Tibial artery (tissue), 4 donors: ENCODE measurements around the gene COL7A1.

ENCODE experiments used
- DNase-seq, 2 donors: peaks; one replicate each; pipeline ENCODE4 v3.0.0-alpha.2; 2019
- H3K27ac ChIP-seq, 2 donors: fragments of 200-600 bp; sonication (generic) in 1 of 2; 1 replicate in 1 of 2; 2 replicates in 1 of 2; pipeline ENCODE4 v1.5.1; 2018 to 2019; ENCODE audit warnings: mild to moderate bottlenecking in 1 of 2
- H3K27me3 ChIP-seq, 2 donors: fragments of 200-600 bp; sonication (generic) in 1 of 2; one replicate each; pipeline versions ENCODE4 v1.5.1 to v1.6.0; 2016 to 2019
- H3K36me3 ChIP-seq, 3 donors: fragments of 200-600 bp; sonication (generic) in 2 of 3; one replicate each; pipeline ENCODE4 v1.5.1; 2016 to 2019; ENCODE audit warnings: mild to moderate bottlenecking in 2 of 3
- H3K4me1 ChIP-seq, 4 donors: fragments of 200-600 bp; sonication (generic) in 2 of 4; 1 replicate in 3 of 4; 2 replicates in 1 of 4; pipeline ENCODE4 v1.5.1; 2016 to 2019
- H3K4me3 ChIP-seq, 2 donors: fragments of 200-600 bp; sonication (generic) in 1 of 2; 1 replicate in 1 of 2; 2 replicates in 1 of 2; pipeline ENCODE4 v1.5.1; 2018 to 2019; ENCODE audit warnings: mild to moderate bottlenecking in 2 of 2
- H3K9me3 ChIP-seq, 3 donors: fragments of 200-600 bp; sonication (generic) in 1 of 3; one replicate each; pipeline ENCODE4 v1.5.1; 2016 to 2019
- CTCF ChIP-seq, 2 experiments: fragments of 200-600 bp in 1 of 2; fragments of 450-650 bp in 1 of 2; IDR thresholded peaks; one replicate each; pipeline ENCODE4 v1.5.1; 2017 to 2019; ENCODE audit warnings: antibody characterized with exemption in 2 of 2, mild to moderate bottlenecking in 1 of 2, moderate library complexity in 1 of 2
- intact Hi-C: fragments of 100-400 bp; cut with DNase I; formaldehyde crosslinking; loops from one replicate; pipeline ENCODE4 v1.15.0; 2023; ENCODE audit warnings: low total_unique reads

Gene COL7A1

GRCh38 chr3:48575366-48575765, 19.8 kb downstream of the COL7A1 start:
- Histone ChIP-seq H3K4me3 (no peak overlapping the region), H3K9me3 (no peaks in the 10 kb centered on the region), H3K36me3 (peaks cover 0 to 67% (median 0%) of the 10 kb centered on the region in 3 donors), H3K4me1 (no peaks in the 10 kb centered on the region), H3K27ac (no peak overlapping the region), H3K27me3 (no peaks in the 10 kb centered on the region)
- TF ChIP-seq CTCF (IDR thresholded peaks at IDR 0.05), result no peak
- no peak for DNase-seq
- intact Hi-C loops, result no loop called here

GRCh38 chr3:48573973-48574585, 21.1 kb downstream of the COL7A1 start:
- Histone ChIP-seq H3K4me3 (no peak overlapping the region), H3K9me3 (no peaks in the 10 kb centered on the region), H3K27me3 (no peaks in the 10 kb centered on the region), H3K4me1 (no peaks in the 10 kb centered on the region), H3K27ac (no peak overlapping the region), H3K36me3 (peaks cover 0 to 55% (median 0%) of the 10 kb centered on the region in 3 donors)
- intact Hi-C loops, result no loop called here
- DNase-seq, result no peak
- no peak for TF ChIP-seq CTCF (IDR thresholded peaks at IDR 0.05)

GRCh38 chr3:48572517-48572916, 22.6 kb downstream of the COL7A1 start:
- Histone ChIP-seq H3K27me3 (no peaks in the 10 kb centered on the region), H3K4me3 (no peak overlapping the region), H3K9me3 (no peaks in the 10 kb centered on the region), H3K36me3 (peaks cover 0 to 40% (median 0%) of the 10 kb centered on the region in 3 donors), H3K4me1 (no peaks in the 10 kb centered on the region), H3K27ac (no peak overlapping the region)
- intact Hi-C loops, result no loop called here
- DNase-seq, result no peak
- TF ChIP-seq CTCF (IDR thresholded peaks at IDR 0.05), result no peak

- DNase-seq, result no peak
- intact Hi-C loops, result no loop called here
- H3K4me3 ChIP-seq, result no peak overlapping the region
- no peak overlapping the region for H3K27ac ChIP-seq
- no peaks in the 10 kb centered on the region for H3K27me3 ChIP-seq
- no peaks in the 10 kb centered on the region for H3K4me1 ChIP-seq
- H3K9me3 ChIP-seq, result no peaks in the 10 kb centered on the region
- TF ChIP-seq CTCF (IDR thresholded peaks at IDR 0.05), result no peak
- H3K36me3 ChIP-seq, result peaks cover 0 to 34% (median 0%) of the 10 kb centered on the region in 3 donors
Measured at GRCh38 chr3:48571938-48572337, 23.2 kb downstream of the COL7A1 start.

- intact Hi-C loops, result no loop called here
- peaks cover 0 to 20% (median 0%) of the 10 kb centered on the region in 3 donors for H3K36me3 ChIP-seq
- no peak overlapping the region for H3K27ac ChIP-seq
- no peaks in the 10 kb centered on the region for H3K27me3 ChIP-seq
- H3K4me1 ChIP-seq, result peaks cover 0 to 5% (median 0%) of the 10 kb centered on the region in 4 donors
- H3K9me3 ChIP-seq, result no peaks in the 10 kb centered on the region
- no peak for DNase-seq
- H3K4me3 ChIP-seq, result no peak overlapping the region
- TF ChIP-seq CTCF (IDR thresholded peaks at IDR 0.05), result no peak
Measured at GRCh38 chr3:48569808-48570450, 25.2 kb downstream of the COL7A1 start.
